Colonic mucosa (tissue), 4 donors: Measurements from ENCODE around the gene TMEM258. TPM values are rescaled to one million over a fixed set of nuclear protein-coding genes. Genes with fewer than 3 reads are reported as not detected.

ENCODE experiments used
- DNase-seq: peaks from one replicate; pipeline ENCODE4 v3.0.0-alpha.2; 2020
- H3K27ac ChIP-seq: fragments of 200-600 bp; one replicate; pipeline ENCODE4 v1.8.0; 2021
- H3K27me3 ChIP-seq: fragments of 200-600 bp; one replicate; pipeline ENCODE4 v1.8.0; 2021
- H3K36me3 ChIP-seq: fragments of 200-600 bp; one replicate; pipeline ENCODE4 v1.8.0; 2021
- H3K4me1 ChIP-seq: fragments of 200-600 bp; one replicate; pipeline ENCODE4 v1.8.0; 2021; ENCODE audit warnings: mild to moderate bottlenecking
- H3K4me3 ChIP-seq: fragments of 200-600 bp; one replicate; pipeline ENCODE4 v1.8.0; 2021
- H3K9ac ChIP-seq, 2 donors: one replicate each; pipeline ENCODE4 v1.7.0; 2013; ENCODE audit warnings: control low read depth in 2 of 2, low read depth in 2 of 2, low read length in 2 of 2
- H3K9me3 ChIP-seq: fragments of 200-600 bp; one replicate; pipeline ENCODE4 v1.8.0; 2021
- CTCF ChIP-seq: fragments of 200-600 bp; IDR thresholded peaks from one replicate; pipeline ENCODE4 v1.8.0; 2022; ENCODE audit warnings: antibody characterized with exemption, mild to moderate bottlenecking
- intact Hi-C: fragments of 100-400 bp; cut with DNase I; formaldehyde crosslinking; loops from one replicate; pipeline ENCODE4 v1.14.1; 2022
- total RNA-seq, 2 donors: library from RNA; stranded (reverse); fragmentation: NEBNext Ultra II Directional in 1 of 2; extraction: Animal tissue kit (Norgen Biotek cat#: 25700) in 1 of 2; gene quantifications; one replicate each; pipeline ENCODE4 v1.2.1, GENCODE V29; 2021
- donor health status: healthy.
- donor health status: DM: no; HTN: no; CAD: no.
- donor health status: DM: no; HTN: no; CAD: no.

Gene TMEM258
- total RNA-seq, 2 donors from 2014 or later = 119 to 149 TPM

GRCh38 chr11:61828629-61829407, 36.4 kb upstream of the TMEM258 start:
- intact Hi-C loops = no loop called here
- Histone ChIP-seq H3K27ac (peak overlapping the region; percentile 60), H3K4me1 (no peaks in the 10 kb centered on the region), H3K36me3 (no peaks in the 10 kb centered on the region), H3K9ac (peak overlapping the region; percentile 46 to 67), H3K4me3 (peak overlapping the region; percentile 50), H3K27me3 (peaks cover 37% of the 10 kb centered on the region), H3K9me3 (no peaks in the 10 kb centered on the region)
- DNase-seq = peak; percentile 30
- no peak for TF ChIP-seq CTCF

DNA sequence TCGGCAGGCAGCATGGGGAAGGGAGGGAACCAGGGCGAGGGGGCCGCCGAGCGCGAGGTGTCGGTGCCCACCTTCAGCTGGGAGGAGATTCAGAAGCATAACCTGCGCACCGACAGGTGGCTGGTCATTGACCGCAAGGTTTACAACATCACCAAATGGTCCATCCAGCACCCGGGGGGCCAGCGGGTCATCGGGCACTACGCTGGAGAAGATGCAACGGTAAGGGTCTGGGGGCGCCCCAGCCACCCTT, 35.9 kb upstream of the TMEM258 start:
- DNase-seq = no peak
- H3K9me3 ChIP-seq = no peaks in the 10 kb centered on the region
- peaks cover 37% of the 10 kb centered on the region for H3K27me3 ChIP-seq
- peak overlapping the region; percentile 60 for H3K27ac ChIP-seq
- intact Hi-C loops = no loop called here
- no peaks in the 10 kb centered on the region for H3K4me1 ChIP-seq
- H3K36me3 ChIP-seq = no peaks in the 10 kb centered on the region
- H3K9ac ChIP-seq = peak overlapping the region; percentile 46 to 67
- peak overlapping the region; percentile 50 for H3K4me3 ChIP-seq
- no peak for TF ChIP-seq CTCF

- Histone ChIP-seq H3K4me1 (no peaks in the 10 kb centered on the region), H3K27me3 (peaks cover 37% of the 10 kb centered on the region), H3K4me3 (peak within 1 kb of the TSS; percentile 50), H3K9me3 (no peaks in the 10 kb centered on the region), H3K9ac (peak within 1 kb of the TSS; percentile 46 to 67), H3K36me3 (no peaks in the 10 kb centered on the region), H3K27ac (peak within 1 kb of the TSS; percentile 60)
- intact Hi-C loops = no loop called here
- no peak for TF ChIP-seq CTCF
- DNase-seq = peak; percentile 78
Observed at GRCh38 chr11:61827571-61828378, 35.4 kb upstream of the TMEM258 start, which contains the start of gene FADS2. TSS of gene FADS2 (plus strand) at chr11:61828300. CDS start at chr11:61828391, 91 bp downstream.

DNA sequence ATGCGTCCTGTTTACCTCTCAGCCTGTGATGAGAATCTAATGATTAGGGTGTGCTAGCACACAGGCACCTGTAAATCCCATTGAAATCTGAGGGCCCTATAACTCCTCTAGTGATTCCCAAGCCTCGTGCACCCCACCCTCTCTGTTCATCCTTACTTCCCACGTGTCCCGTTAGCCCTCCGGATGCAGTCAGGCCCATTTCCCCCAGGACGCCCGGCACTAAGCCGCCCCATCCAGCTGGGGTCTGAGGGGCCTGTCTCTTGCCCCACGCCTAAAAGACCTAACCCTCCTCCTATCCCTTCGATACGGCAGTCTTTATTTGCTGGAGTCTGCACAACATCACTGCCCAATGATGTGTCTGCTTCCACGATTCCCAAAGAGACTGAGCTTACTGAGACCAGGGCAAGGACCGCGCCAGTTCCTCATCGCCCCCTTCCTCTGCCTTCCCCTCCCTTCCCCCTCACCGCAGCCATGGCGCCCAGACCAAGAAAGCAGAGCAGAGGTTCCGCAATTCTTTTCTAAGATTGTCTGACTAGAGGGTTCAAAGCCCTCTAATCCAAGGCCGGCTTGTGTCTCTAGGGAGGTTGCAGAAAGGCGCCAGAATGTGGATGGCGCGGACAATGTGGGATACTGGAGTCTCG, 34.7 kb upstream of the TMEM258 start:
- Histone ChIP-seq H3K36me3 (no peaks in the 10 kb centered on the region), H3K27ac (peak overlapping the region; percentile 60), H3K9ac (peak overlapping the region; percentile 34 to 35), H3K4me3 (peak overlapping the region; percentile 50), H3K27me3 (peaks cover 37% of the 10 kb centered on the region), H3K9me3 (no peaks in the 10 kb centered on the region), H3K4me1 (no peaks in the 10 kb centered on the region)
- no peak for TF ChIP-seq CTCF
- intact Hi-C loops = no loop called here
- no peak for DNase-seq

- no peak for DNase-seq
- Histone ChIP-seq H3K9ac (no peak overlapping the region), H3K4me1 (no peaks in the 10 kb centered on the region), H3K9me3 (no peaks in the 10 kb centered on the region), H3K27ac (no peak overlapping the region), H3K4me3 (no peak overlapping the region), H3K27me3 (peaks cover 7% of the 10 kb centered on the region), H3K36me3 (no peaks in the 10 kb centered on the region)
- intact Hi-C loops = no loop called here
- no peak for TF ChIP-seq CTCF
Observed at GRCh38 chr11:61820174-61820573, 27.8 kb upstream of the TMEM258 start.
